Spleen (tissue), 11 donors: ENCODE results near the gene AKR1E2. TPM values are rescaled to one million over a fixed set of nuclear protein-coding genes. Genes with fewer than 3 reads are reported as not detected.

Experiments
- DNase-seq: peaks from one replicate; pipeline ENCODE4 v3.0.0-alpha.2; 2020
- H3K27ac ChIP-seq, 8 donors: fragments of 200-600 bp; sonication (generic) in 7 of 8; 1 replicate in 4 of 8; 2 replicates in 4 of 8; pipeline versions ENCODE4 v1.5.0 to v1.8.0; 2016 to 2021; ENCODE audit warnings: inconsistent platforms in 4 of 8, mild to moderate bottlenecking in 4 of 8, moderate library complexity in 1 of 8
- H3K27me3 ChIP-seq, 7 donors: fragments of 200-600 bp; sonication (generic) in 6 of 7; replicated peaks in 1 of 7; 1 replicate in 4 of 7; 2 replicates in 3 of 7; pipeline versions ENCODE4 v1.5.0 to v1.8.0; 2016 to 2021; ENCODE audit warnings: inconsistent platforms in 3 of 7, mild to moderate bottlenecking in 1 of 7
- H3K36me3 ChIP-seq, 6 donors: fragments of 200-600 bp; sonication (generic) in 5 of 6; 1 replicate in 4 of 6; 2 replicates in 2 of 6; pipeline versions ENCODE4 v1.5.0 to v1.8.0; 2016 to 2021; ENCODE audit warnings: inconsistent platforms in 2 of 6
- H3K4me1 ChIP-seq, 6 donors: fragments of 200-600 bp; sonication (generic) in 5 of 6; 1 replicate in 3 of 6; 2 replicates in 3 of 6; pipeline versions ENCODE4 v1.5.0 to v1.8.0; 2016 to 2021; ENCODE audit warnings: inconsistent platforms in 3 of 6
- H3K4me3 ChIP-seq, 8 donors: fragments of 200-600 bp; sonication (generic) in 7 of 8; 1 replicate in 4 of 8; 2 replicates in 4 of 8; pipeline versions ENCODE4 v1.5.0 to v1.8.0; 2016 to 2021; ENCODE audit warnings: inconsistent platforms in 4 of 8, mild to moderate bottlenecking in 4 of 8, moderate library complexity in 2 of 8
- H3K9me3 ChIP-seq, 8 donors: fragments of 200-600 bp; sonication (generic) in 7 of 8; 1 replicate in 4 of 8; 2 replicates in 4 of 8; pipeline versions ENCODE4 v1.5.0 to v1.8.0; 2016 to 2021; ENCODE audit warnings: inconsistent platforms in 4 of 8
- POLR2A ChIP-seq, 3 donors: fragments of 450-650 bp; IDR thresholded peaks; one replicate each; pipeline ENCODE4 v1.5.1; 2017; ENCODE audit warnings: antibody characterized with exemption in 3 of 3, mild to moderate bottlenecking in 1 of 3
- POLR2AphosphoS5 ChIP-seq, 3 donors: sonication (generic); formaldehyde crosslinking; IDR thresholded peaks; one replicate each; pipeline ENCODE4 v1.5.1; 2017; ENCODE audit warnings: antibody characterized with exemption in 3 of 3
- WGBS, 5 donors: extraction: QIAGEN DNeasy Blood & Tissue Kit in 3 of 5; methylation state at CpG; one replicate each; pipeline versions ENCODE4 v1.1.5 to v1.1.7; 2013 to 2018; 5-methylcytosine and 5-hydroxymethylcytosine counted together
- intact Hi-C: fragments of 100-400 bp; cut with DNase I; formaldehyde crosslinking; loops from one replicate; pipeline ENCODE4 v1.15.0; 2023; ENCODE audit warnings: low total_unique reads
- polyA plus RNA-seq, 3 donors: library from polyadenylated mRNA; stranded (reverse); fragments of 200-250 nt; gene quantifications; one replicate each; pipeline ENCODE4 v1.2.1, GENCODE V29; 2013
- total RNA-seq, 7 donors: library from RNA; depleted of rRNA in 3 of 7; stranded (reverse); fragments of >200 nt in 3 of 7; fragmentation: NEBNext Ultra II Directional in 4 of 7; extraction: Animal tissue kit (Norgen Biotek cat#: 25700) in 4 of 7; gene quantifications; one replicate each; pipeline versions ENCODE4 v1.1.0 to v1.2.1, GENCODE V29; 2016 to 2021
- TF ChIP-seq, protein P1 (sequence below), 11 experiments: fragments of 200-600 bp in 7 of 11; fragments of 450-650 bp in 4 of 11; sonication (generic) in 4 of 11; IDR thresholded peaks in 8 of 11; conservative IDR thresholded peaks in 3 of 11; 1 replicate in 7 of 11; 2 replicates in 4 of 11; pipeline versions ENCODE4 v1.4.0 to v1.8.0; 2016 to 2021; ENCODE audit warnings: antibody characterized with exemption in 11 of 11, inconsistent platforms in 4 of 11, mild to moderate bottlenecking in 1 of 11
- donor health status: healthy with polysubstance abuse.
- donor health status: DM: no; HTN: no; CAD: no; lungs with moderate emphysema.
- donor health status: DM: no; HTN: no; CAD: no.
- donor health status: Bipolar disorder and iron deficiency.
- donor health status: healthy.
- donor health status: DM: no; HTN: no; CAD: no.
- donor health status: DM: yes; HTN: yes; CAD: no.

The AKR1E2 gene
- total and polyA plus RNA-seq, 10 donors = 0.58 to 11.1 (median 6.0) TPM

DNA sequence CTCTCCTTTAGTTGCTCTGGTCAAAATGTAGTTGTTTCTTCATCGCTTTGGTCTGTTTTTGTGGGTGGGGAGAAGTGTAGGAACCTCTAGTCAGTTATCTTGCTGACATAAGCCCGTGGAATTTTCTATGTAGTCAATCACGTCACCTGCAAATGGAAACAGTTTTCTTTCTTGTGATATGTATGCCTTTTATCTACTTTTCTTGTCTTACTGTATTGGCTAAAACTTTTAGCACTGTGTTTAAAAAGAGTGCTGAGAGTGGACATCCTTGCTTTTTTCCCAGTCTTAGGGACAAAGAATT is 42.3 kb downstream of the AKR1E2 start:
- H3K9me3 ChIP-seq = no peaks in the 10 kb centered on the region
- no peak overlapping the region for H3K4me3 ChIP-seq
- no peak for DNase-seq
- H3K27ac ChIP-seq = no peak overlapping the region
- H3K27me3 ChIP-seq = no peaks in the 10 kb centered on the region
- H3K36me3 ChIP-seq = no peaks in the 10 kb centered on the region
- H3K4me1 ChIP-seq = no peaks in the 10 kb centered on the region
- no peak for TF ChIP-seq POLR2AphosphoS5 (IDR thresholded peaks at IDR 0.05)
- TF ChIP-seq, protein P1, sequence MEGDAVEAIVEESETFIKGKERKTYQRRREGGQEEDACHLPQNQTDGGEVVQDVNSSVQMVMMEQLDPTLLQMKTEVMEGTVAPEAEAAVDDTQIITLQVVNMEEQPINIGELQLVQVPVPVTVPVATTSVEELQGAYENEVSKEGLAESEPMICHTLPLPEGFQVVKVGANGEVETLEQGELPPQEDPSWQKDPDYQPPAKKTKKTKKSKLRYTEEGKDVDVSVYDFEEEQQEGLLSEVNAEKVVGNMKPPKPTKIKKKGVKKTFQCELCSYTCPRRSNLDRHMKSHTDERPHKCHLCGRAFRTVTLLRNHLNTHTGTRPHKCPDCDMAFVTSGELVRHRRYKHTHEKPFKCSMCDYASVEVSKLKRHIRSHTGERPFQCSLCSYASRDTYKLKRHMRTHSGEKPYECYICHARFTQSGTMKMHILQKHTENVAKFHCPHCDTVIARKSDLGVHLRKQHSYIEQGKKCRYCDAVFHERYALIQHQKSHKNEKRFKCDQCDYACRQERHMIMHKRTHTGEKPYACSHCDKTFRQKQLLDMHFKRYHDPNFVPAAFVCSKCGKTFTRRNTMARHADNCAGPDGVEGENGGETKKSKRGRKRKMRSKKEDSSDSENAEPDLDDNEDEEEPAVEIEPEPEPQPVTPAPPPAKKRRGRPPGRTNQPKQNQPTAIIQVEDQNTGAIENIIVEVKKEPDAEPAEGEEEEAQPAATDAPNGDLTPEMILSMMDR (IDR thresholded peaks at IDR 0.05 in 8 of 11, conservative IDR thresholded peaks at IDR 0.05 in 3 of 11) = no peak
- TF ChIP-seq POLR2A (IDR thresholded peaks at IDR 0.05) = no peak
- intact Hi-C loops = no loop called here
- 79 to 89% (median 85%) methylated on average over 3 of the region's 3 CpGs for WGBS, 5 donors

DNA sequence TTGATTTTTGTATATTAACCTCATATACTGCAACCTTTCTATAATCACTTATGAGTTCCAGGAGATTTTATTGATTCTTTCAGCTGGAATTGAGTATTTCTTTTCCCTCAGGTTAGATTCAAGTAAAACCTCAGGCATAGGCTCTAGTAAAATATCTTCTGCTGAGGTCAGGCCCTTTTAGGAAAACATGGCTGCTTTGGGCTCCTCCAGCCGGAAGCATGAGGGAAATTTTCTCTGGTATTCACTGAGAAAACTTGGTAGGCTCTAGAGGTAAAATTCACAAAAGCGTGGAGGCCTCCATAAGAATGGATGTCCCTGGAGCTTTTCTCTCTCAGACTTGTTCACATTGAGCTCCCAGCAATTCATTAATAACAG is 56.7 kb downstream of the AKR1E2 start:
- no peaks in the 10 kb centered on the region for H3K4me1 ChIP-seq
- TF ChIP-seq POLR2A (IDR thresholded peaks at IDR 0.05) = no peak
- no peak for TF ChIP-seq POLR2AphosphoS5 (IDR thresholded peaks at IDR 0.05)
- TF ChIP-seq, protein P1 (IDR thresholded peaks at IDR 0.05 in 8 of 11, conservative IDR thresholded peaks at IDR 0.05 in 3 of 11) = no peak
- no peak for DNase-seq
- no peak overlapping the region for H3K4me3 ChIP-seq
- intact Hi-C loops = no loop called here
- no peak overlapping the region for H3K27ac ChIP-seq
- H3K9me3 ChIP-seq = no peaks in the 10 kb centered on the region
- no peaks in the 10 kb centered on the region for H3K27me3 ChIP-seq
- H3K36me3 ChIP-seq = no peaks in the 10 kb centered on the region
- WGBS, 5 donors = 73 to 88% (median 81%) methylated on average over 2 of the region's 2 CpGs

DNA sequence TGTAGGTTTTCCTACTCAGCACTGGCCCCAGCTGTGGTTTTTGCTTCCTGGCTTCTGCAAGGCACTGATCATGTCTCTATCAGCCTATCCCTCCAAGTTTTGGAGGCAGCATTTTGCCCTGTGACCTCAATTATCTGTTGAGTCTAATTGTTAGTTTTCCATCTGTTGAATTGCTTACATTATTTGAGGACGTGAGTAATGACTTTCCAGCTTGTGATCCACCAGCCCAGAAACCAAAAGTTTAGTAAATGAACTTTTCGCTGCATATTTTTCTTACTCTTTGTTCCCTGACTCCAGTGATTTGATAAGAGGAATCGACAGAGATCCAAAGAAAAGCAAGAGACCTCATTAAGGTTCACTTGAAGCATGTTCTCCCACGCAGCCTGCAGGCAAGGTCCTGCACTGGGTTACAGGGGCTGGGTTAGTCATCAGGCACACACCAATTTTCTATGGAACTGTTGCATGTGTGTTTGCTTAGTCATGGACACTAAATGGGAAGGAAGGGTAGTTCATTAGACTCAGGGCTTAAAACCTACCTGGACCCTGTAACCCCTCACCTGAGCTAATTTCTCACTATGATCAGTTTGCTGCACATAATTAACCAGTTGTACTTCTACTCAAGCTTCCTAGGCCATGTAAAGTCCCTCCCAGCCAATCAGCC is 57.2 kb downstream of the AKR1E2 start:
- no peak for TF ChIP-seq POLR2AphosphoS5 (IDR thresholded peaks at IDR 0.05)
- TF ChIP-seq POLR2A (IDR thresholded peaks at IDR 0.05) = no peak
- TF ChIP-seq, protein P1 (IDR thresholded peaks at IDR 0.05 in 8 of 11, conservative IDR thresholded peaks at IDR 0.05 in 3 of 11) = no peak
- H3K27ac ChIP-seq = no peak overlapping the region
- intact Hi-C loops = no loop called here

DNA sequence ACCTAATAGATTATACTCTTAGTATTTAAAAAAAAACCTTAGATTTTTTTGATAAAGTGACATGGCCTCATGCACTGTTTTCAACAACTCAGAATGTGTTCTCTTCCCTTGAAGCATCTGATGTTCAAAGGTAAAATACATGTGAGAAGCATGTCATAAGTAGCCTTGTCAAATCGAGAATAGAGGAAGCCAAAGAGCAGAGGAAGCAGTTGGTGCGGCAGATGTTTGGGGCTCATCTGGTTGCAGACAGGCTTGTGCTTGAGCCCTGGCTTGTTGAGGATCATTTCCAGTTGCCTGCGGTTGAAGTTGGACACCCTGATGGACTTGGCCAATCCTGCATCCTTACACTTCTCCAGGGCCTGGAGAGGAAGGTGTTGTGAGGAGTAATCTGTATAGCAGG is 59.2 kb downstream of the AKR1E2 start:
- Histone ChIP-seq H3K9me3 (no peaks in the 10 kb centered on the region), H3K36me3 (no peaks in the 10 kb centered on the region), H3K4me3 (no peak overlapping the region), H3K27me3 (no peaks in the 10 kb centered on the region), H3K4me1 (no peaks in the 10 kb centered on the region), H3K27ac (no peak overlapping the region)
- no peak for DNase-seq
- WGBS, 5 donors = 22 to 34% (median 28%) methylated on average over 3 of the region's 3 CpGs
- intact Hi-C loops = no loop called here
- TF ChIP-seq POLR2A (IDR thresholded peaks at IDR 0.05) (no peak), POLR2AphosphoS5 (IDR thresholded peaks at IDR 0.05) (no peak)
- TF ChIP-seq, protein P1 (IDR thresholded peaks at IDR 0.05 in 8 of 11, conservative IDR thresholded peaks at IDR 0.05 in 3 of 11) = no peak

More for the DNA sequence above, 57.2 kb downstream of the AKR1E2 start:
- Histone ChIP-seq H3K9me3 (no peaks in the 10 kb centered on the region), H3K27me3 (no peaks in the 10 kb centered on the region), H3K4me3 (no peak overlapping the region), H3K4me1 (no peaks in the 10 kb centered on the region), H3K36me3 (no peaks in the 10 kb centered on the region)
- 66 to 76% (median 71%) methylated on average over 4 of the region's 4 CpGs for whole genome bisulfite sequencing, 5 donors
- DNase-seq = no peak
